ENCODE measurements around the gene PANK2.
"Not testable (repeated sequence)": the region's sequence is repeated elsewhere in the genome, so short reads cannot be mapped to it uniquely, and the experiment has no call there.

PANK2 gene

GRCh38 chr20:3888622-3889488 lies at the start of gene PANK2:
PANK2 (plus strand) TSS chr20:3889387.
- peak; percentile 97 for DNase-seq

GRCh38 chr20:3840201-3840600 lies 49.0 kb upstream of the PANK2 start:
- not testable (repeated sequence) for DNase-seq

- DNase-seq = no peak
Measured at GRCh38 chr20:3842348-3842930, 46.7 kb upstream of the PANK2 start.

GRCh38 chr20:3843490-3843889 lies 45.7 kb upstream of the PANK2 start:
- DNase-seq = no peak

GRCh38 chr20:3843990-3844619 lies 45.1 kb upstream of the PANK2 start:
- DNase-seq = not testable (repeated sequence)

GRCh38 chr20:3846378-3846739 lies 42.8 kb upstream of the PANK2 start:
- DNase-seq = no peak

- peak; percentile 91 for DNase-seq
Measured at GRCh38 chr20:3846740-3847428, 42.3 kb upstream of the PANK2 start, which contains the start of gene MAVS. MAVS (plus strand) TSS chr20:3846834; CDS start chr20:3854625, 7,791 bp downstream.

GRCh38 chr20:3847429-3847940 lies 41.7 kb upstream of the PANK2 start:
- DNase-seq = no peak

- DNase-seq = no peak
Measured at GRCh38 chr20:3848565-3848964, 40.6 kb upstream of the PANK2 start.

GRCh38 chr20:3854462-3854871 lies 34.7 kb upstream of the PANK2 start:
- no peak for DNase-seq

- DNase-seq = no peak
Measured at GRCh38 chr20:3857405-3857804, 31.8 kb upstream of the PANK2 start.

- no peak for DNase-seq
Measured at GRCh38 chr20:3858689-3859088, 30.5 kb upstream of the PANK2 start.

- no peak for DNase-seq
Measured at GRCh38 chr20:3861191-3861590, 28.0 kb upstream of the PANK2 start.

- no peak for DNase-seq
Measured at GRCh38 chr20:3862333-3862732, 26.9 kb upstream of the PANK2 start.

- DNase-seq = no peak
Measured at GRCh38 chr20:3863317-3863716, 25.9 kb upstream of the PANK2 start.

GRCh38 chr20:3864518-3864917 lies 24.7 kb upstream of the PANK2 start:
- no peak for DNase-seq

GRCh38 chr20:3865152-3865886 lies 23.9 kb upstream of the PANK2 start:
- DNase-seq = no peak

GRCh38 chr20:3865887-3866407 lies 23.2 kb upstream of the PANK2 start:
- no peak for DNase-seq

GRCh38 chr20:3866464-3866863 lies 22.7 kb upstream of the PANK2 start:
- no peak for DNase-seq

- no peak for DNase-seq
Measured at GRCh38 chr20:3867802-3868201, 21.4 kb upstream of the PANK2 start.

GRCh38 chr20:3869839-3870634 lies 19.1 kb upstream of the PANK2 start:
- no peak for DNase-seq
